HG03469 (cell line): ENCODE data around the gene HEBP2.
"Not testable (repeated sequence)": the region's sequence is repeated elsewhere in the genome, so short reads cannot be mapped to it uniquely, and the experiment has no call there.

Experiments used
- ATAC-seq: cut with Tn5 transposase; IDR thresholded peaks from one replicate; pipeline ENCODE4 v1.9.1; 2021; ENCODE audit warnings: mild to moderate bottlenecking, moderate library complexity, moderate number of reproducible peaks; ENCODE audit not compliant: unreplicated experiment

The HEBP2 gene, protein sequence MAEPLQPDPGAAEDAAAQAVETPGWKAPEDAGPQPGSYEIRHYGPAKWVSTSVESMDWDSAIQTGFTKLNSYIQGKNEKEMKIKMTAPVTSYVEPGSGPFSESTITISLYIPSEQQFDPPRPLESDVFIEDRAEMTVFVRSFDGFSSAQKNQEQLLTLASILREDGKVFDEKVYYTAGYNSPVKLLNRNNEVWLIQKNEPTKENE

GRCh38 chr6:138403801-138404665 lies at the start of gene HEBP2:
Gene HEBP2, plus strand, starts transcription at chr6:138404223. Its CDS starts 273 bp downstream, at chr6:138404496.
- ATAC-seq = peak; percentile 61

DNA sequence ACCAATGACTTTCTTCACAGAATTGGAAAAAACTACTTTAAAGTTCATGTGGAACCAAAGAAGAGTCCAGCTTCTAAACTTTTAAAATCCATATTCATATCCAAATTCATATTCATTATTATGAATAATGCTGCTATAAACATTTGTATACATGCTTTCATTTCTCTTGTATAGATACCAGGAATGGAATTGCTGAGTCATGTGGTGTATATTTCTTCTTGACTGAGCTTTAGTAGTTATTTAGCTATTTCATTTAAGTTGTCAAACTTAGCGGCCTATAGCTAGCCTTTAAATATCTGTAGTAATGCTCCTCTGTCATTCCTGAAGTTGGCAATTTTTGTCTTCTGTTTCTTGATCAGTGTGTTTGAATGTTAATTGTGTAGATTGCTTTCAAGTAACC lies 46.1 kb upstream of the HEBP2 start:
- ATAC-seq = no peak

DNA sequence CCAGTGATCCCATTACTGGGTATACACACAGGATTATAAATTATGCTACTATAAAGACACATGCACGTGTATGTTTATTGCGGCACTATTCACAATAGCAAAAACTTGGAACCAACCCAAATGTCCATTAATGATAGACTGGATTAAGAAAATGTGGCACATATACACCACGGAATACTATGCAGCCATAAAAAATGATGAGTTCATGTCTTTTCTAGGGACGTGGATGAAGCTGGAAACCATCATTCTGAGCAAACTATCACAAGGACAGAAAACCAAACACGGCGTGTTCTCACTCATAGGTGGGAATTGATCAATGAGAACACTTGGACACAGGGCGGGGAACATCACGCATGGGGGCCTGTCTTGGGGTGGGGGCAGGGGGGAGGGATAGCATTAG lies 35.3 kb upstream of the HEBP2 start:
- not testable (repeated sequence) for ATAC-seq

- no peak for ATAC-seq
Measured at GRCh38 chr6:138370631-138371451, 33.2 kb upstream of the HEBP2 start.

DNA sequence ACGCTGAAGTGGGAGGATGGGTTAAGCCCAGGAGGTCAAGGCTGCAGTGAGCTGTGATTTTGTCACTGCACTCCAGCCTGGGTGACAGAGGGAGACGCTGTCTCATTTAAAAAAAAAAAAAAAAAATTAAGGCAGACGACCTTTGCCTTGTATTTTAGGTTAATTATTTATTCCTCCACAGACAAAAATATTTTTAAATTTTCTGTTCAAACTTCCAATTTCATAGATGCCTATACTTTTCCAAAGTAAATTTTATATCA lies 32.6 kb upstream of the HEBP2 start:
- no peak for ATAC-seq

DNA sequence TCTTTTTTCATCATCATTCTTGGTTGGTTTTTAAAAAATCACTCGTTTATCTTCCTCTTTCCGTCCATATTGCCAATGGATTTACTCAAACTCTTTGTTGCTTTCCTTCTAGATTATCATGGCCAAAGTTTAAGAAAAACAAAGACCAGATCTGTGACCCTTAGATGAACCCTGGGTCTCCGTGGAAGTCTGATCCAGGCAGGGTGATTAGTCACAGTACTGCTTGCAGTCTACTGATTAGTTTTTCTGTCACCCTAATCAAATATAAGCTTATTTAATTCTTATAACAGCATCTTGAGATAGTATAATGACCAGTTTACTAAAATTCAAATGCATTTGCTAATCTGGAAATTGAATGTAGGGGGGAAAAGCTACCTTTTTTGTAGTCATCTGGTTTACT lies 32.3 kb upstream of the HEBP2 start:
- ATAC-seq = no peak

GRCh38 chr6:138372711-138373463 lies 31.1 kb upstream of the HEBP2 start:
- no peak for ATAC-seq

- no peak for ATAC-seq
Measured at GRCh38 chr6:138374230-138374629, 29.8 kb upstream of the HEBP2 start.

DNA sequence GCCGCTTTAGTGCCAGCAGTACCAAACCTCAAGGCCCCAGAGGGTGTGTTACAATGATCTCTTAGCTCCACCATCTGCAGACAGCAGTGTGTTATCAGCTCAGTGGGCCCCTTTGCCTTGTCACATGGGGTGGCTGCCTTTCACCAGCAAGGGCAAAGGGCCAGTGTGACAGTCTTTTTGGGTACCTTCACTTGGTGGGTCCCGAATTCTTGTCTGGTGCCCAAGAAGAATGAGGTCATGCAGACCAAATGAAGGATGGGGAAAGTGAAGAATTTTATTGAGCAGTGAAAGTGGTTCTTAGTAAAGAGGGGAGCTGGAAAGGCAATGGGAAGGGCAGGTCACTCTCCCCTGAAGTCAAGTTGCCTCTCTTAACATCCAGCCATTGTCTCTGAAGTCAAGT lies 29.2 kb upstream of the HEBP2 start:
- no peak for ATAC-seq

DNA sequence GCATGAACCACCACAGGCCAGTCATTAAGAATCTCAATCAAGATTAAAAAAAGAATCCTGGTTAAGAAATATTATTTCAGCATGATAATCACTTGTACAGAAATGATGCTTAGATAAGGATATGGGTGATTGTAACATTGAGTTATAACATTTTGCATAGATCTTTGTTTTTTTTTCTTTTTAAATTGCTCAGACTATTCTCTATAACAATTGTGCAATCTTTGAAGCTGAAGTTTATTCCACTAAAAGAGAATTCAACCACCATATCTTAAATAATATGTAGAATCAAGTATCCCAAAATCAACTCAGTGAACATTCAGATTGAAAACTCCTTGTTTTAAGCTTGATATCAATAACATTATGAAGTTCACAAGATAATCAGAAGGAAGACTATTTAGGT lies 27.0 kb upstream of the HEBP2 start:
- no peak for ATAC-seq

- ATAC-seq = no peak
Measured at GRCh38 chr6:138377844-138378243, 26.2 kb upstream of the HEBP2 start, which contains the start of gene SMIM28. Gene SMIM28, plus strand, starts transcription at chr6:138377905. Its CDS starts 168 bp downstream, at chr6:138378073.

- no peak for ATAC-seq
Measured at GRCh38 chr6:138378463-138378862, 25.6 kb upstream of the HEBP2 start.

DNA sequence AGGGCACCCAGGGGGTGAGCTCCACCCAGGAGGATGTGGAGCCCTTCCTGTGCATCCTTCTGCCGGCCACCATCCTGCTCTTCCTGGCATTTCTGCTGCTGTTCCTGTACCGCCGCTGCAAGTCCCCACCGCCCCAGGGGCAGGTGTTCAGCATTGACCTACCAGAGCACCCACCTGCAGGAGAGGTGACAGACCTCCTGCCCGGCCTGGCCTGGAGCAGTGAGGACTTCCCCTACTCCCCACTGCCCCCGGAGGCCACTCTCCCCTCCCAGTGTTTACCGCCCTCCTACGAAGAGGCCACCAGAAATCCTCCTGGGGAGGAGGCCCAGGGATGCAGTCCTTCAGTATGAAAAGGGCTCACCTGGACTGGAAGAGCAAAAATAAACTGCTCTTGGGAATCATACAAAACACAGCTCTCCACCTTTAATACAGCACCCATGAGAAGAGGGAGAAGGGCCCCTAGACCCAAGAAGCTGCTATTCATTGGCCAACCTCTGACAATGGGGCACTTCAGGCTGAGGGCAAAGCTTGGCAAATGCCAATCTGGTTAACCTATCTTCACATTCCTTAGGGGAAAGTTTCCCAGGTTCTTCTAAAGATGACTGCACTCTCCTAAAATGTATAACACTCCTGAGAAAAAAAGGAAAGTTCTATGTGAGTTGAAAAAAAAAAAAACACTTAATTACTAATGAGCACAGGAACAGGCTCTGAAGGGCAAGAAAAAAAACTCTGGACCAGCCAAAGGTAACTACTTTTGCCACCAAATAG lies 21.3 kb upstream of the HEBP2 start:
- no peak for ATAC-seq

DNA sequence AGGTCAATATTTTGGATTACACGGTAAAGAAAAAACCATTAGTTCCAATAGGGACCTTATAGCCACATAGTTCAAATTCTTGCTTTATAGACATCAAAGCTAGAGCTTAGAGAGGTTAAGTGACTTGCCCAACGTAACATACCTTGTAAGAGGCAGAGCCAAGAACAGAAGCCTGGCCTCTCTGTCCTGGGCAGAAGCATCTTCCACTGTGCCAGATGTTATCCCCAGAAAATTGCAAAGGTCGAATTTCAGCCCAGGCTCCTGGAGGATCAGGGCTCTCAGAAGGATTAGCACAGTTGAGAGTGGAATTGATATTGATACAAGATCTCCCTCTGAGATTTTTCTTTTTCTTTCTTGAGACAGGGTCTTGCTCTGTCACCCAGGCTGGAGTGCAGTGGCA lies 20.2 kb upstream of the HEBP2 start:
- no peak for ATAC-seq

DNA sequence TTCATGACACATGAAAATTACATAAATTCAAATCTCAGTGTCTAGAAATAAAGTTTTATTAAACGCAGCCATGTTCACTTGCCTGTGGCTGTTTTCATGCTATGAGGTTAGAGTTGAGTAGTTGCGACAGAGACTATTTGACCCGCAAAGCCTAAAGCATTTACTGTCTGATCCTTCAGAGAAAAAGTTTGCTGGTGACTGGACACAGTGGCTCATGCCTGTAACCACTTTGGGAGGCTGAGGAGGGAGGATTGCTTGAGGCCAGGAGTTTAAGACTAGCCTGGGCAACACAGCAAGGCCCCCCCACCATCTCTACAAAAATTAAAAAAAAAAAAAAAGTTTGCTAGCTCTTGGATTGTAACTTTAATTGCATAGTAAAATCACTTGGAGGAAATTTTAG lies 17.1 kb upstream of the HEBP2 start:
- ATAC-seq = no peak

GRCh38 chr6:138387577-138388368 lies 16.2 kb upstream of the HEBP2 start:
- ATAC-seq = no peak

- ATAC-seq = no peak
Measured at GRCh38 chr6:138389551-138389950, 14.5 kb upstream of the HEBP2 start.

DNA sequence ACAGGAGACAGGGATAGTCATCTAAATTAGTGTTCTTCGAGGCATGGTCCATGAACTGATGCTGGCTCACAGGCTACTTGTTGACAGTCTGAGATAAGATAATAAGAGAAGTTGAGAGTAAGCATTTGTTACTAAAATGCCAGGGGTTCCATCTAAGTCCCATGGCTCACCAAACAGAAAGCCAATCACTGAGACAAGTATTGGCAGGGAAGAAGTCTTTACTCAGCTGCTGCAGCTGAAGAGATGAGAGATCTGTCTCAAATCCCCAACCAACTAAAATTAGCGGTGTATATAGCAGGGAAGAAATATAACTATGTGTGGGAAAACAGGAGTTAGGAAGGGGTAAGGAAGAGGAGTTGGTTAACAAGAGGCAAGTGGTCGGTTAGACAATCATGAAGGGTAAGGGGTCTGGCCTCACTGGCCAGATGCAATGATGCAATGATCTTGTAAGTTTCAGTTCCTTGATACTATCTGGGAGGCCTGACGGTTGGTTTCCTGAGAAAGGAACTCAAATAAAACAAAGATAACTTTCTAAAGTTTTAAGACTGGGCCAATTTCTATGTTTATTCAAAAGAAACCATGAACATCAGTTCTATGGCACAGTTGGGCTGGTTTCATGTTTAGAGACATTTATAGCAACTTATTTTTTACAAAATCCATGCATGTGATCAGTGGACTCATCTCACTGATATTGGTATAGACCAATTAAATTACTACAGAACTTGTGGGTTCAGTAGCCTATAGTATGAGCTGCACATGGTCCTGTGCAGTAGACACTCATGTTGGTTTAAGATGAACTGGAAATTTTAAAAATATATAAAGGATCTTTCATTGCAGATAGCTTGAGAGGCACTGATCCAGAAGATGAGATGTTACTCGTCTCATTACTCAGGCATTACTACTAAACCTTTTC lies 9.9 kb upstream of the HEBP2 start:
- no peak for ATAC-seq
